Hepatocyte (in vitro differentiated cells): ENCODE data around the gene RCVRN.

Source experiments
- EZH2 ChIP-seq: fragments of 200-600 bp; sonication (generic); IDR thresholded peaks from 2 replicates; pipeline ENCODE4 v1.6.1; 2016; ENCODE audit warnings: antibody characterized with exemption, mild to moderate bottlenecking, borderline replicate concordance
- EZH2phosphoT487 ChIP-seq: fragments of 200-600 bp; sonication (generic); IDR thresholded peaks from one replicate; pipeline ENCODE4 v1.6.1; 2018; ENCODE audit warnings: antibody characterized with exemption, mild to moderate bottlenecking, low read depth, moderate library complexity; ENCODE audit not compliant: unreplicated experiment, severe bottlenecking
- TF ChIP-seq, protein P1 (sequence below): fragments of 200-600 bp; sonication (generic); IDR thresholded peaks from 2 replicates; pipeline ENCODE4 v1.5.1; 2016; ENCODE audit warnings: antibody characterized with exemption, mild to moderate bottlenecking; ENCODE audit not compliant: poor library complexity

GRCh38 chr17:9951803-9952202 lies 46.7 kb upstream of the RCVRN start:
- TF ChIP-seq, protein P1, sequence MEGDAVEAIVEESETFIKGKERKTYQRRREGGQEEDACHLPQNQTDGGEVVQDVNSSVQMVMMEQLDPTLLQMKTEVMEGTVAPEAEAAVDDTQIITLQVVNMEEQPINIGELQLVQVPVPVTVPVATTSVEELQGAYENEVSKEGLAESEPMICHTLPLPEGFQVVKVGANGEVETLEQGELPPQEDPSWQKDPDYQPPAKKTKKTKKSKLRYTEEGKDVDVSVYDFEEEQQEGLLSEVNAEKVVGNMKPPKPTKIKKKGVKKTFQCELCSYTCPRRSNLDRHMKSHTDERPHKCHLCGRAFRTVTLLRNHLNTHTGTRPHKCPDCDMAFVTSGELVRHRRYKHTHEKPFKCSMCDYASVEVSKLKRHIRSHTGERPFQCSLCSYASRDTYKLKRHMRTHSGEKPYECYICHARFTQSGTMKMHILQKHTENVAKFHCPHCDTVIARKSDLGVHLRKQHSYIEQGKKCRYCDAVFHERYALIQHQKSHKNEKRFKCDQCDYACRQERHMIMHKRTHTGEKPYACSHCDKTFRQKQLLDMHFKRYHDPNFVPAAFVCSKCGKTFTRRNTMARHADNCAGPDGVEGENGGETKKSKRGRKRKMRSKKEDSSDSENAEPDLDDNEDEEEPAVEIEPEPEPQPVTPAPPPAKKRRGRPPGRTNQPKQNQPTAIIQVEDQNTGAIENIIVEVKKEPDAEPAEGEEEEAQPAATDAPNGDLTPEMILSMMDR: no peak
- TF ChIP-seq EZH2phosphoT487: no peak
- TF ChIP-seq EZH2: no peak
